OCI-LY7 (cell line): Measurements from ENCODE around the gene CRTC2. TPM values are rescaled to one million over a fixed set of nuclear protein-coding genes. Genes with fewer than 3 reads are reported as not detected.

ENCODE experiments used
- BruUV-seq: library from RNA; stranded (reverse); fragments of 400-500 nt; replicated peaks from 2 replicates; lab custom pipeline; 2021; lab: Mats Ljungman, UMichigan
- CTCF ChIA-PET: fragments of 300-600 bp; sonication (Branson Sonifier 250); formaldehyde crosslinking; loops from one replicate; lab custom pipeline; 2022; ENCODE audit warnings: antibody characterized with exemption; ENCODE audit not compliant: unreplicated experiment; lab: Charles Lee
- POLR2A ChIA-PET: fragments of 300-600 bp; sonication (Branson Sonifier 250); formaldehyde crosslinking; loops from one replicate; lab custom pipeline; 2022; ENCODE audit warnings: antibody characterized with exemption; lab: Charles Lee
- DNase-seq: peaks from one replicate; pipeline ENCODE4 v3.0.0-alpha.2; 2015; ENCODE audit warnings: low spot score
- H2AFZ ChIP-seq: fragments of 200-600 bp; sonication (generic), shearing (Covaris generic); 2 replicates; pipeline ENCODE4 v1.6.1; 2014; ENCODE audit warnings: mild to moderate bottlenecking, antibody characterized with exemption, low read length, moderate library complexity
- H3K27ac ChIP-seq: fragments of 200-600 bp; sonication (generic); 2 replicates; pipeline ENCODE4 v1.5.1; 2014; ENCODE audit warnings: mixed run types, low read depth, mild to moderate bottlenecking, moderate library complexity, low read length, inconsistent platforms; ENCODE audit not compliant: poor library complexity, severe bottlenecking
- H3K36me3 ChIP-seq: fragments of 200-600 bp; sonication (generic); 2 replicates; pipeline ENCODE4 v1.6.1; 2014; ENCODE audit warnings: mild to moderate bottlenecking, antibody characterized with exemption, low read length, moderate library complexity, mixed read lengths; ENCODE audit not compliant: insufficient read depth
- H3K4me1 ChIP-seq: fragments of 200-600 bp; sonication (generic); 2 replicates; pipeline ENCODE4 v1.5.1; 2014; ENCODE audit warnings: mild to moderate bottlenecking, low read length; ENCODE audit not compliant: insufficient read depth, poor library complexity, severe bottlenecking
- H3K4me2 ChIP-seq: fragments of 200-600 bp; sonication (generic); 2 replicates; pipeline ENCODE4 v1.6.1; 2014; ENCODE audit warnings: mild to moderate bottlenecking, low read length
- H3K4me3 ChIP-seq: fragments of 200-600 bp; sonication (generic); 2 replicates; pipeline ENCODE4 v1.5.1; 2014; ENCODE audit warnings: mild to moderate bottlenecking, low read depth, low read length; ENCODE audit not compliant: poor library complexity, severe bottlenecking
- H3K79me2 ChIP-seq: fragments of 200-600 bp; sonication (generic); 2 replicates; pipeline ENCODE4 v1.6.1; 2016; ENCODE audit warnings: low read depth, mild to moderate bottlenecking, low read length, moderate library complexity, mixed read lengths; ENCODE audit not compliant: insufficient read depth
- H3K9me2 ChIP-seq: fragments of 200-600 bp; sonication (generic); 2 replicates; pipeline ENCODE4 v1.6.1; 2016; ENCODE audit warnings: mild to moderate bottlenecking, low read length, mixed read lengths; ENCODE audit not compliant: insufficient read depth
- H3K9me3 ChIP-seq: fragments of 200-600 bp; sonication (generic); 2 replicates; pipeline ENCODE4 v1.6.1; 2014; ENCODE audit warnings: mild to moderate bottlenecking, mixed run types, low read length, mixed read lengths
- H4K20me1 ChIP-seq: fragments of 200-600 bp; sonication (generic); 2 replicates; pipeline ENCODE4 v1.6.1; 2014; ENCODE audit warnings: mild to moderate bottlenecking, antibody characterized with exemption, low read length, moderate library complexity, mixed read lengths; ENCODE audit not compliant: insufficient read depth
- EZH2phosphoT487 ChIP-seq: fragments of 200-600 bp; sonication (generic); IDR thresholded peaks from 2 replicates; pipeline ENCODE4 v1.6.1; 2018; ENCODE audit warnings: low read depth, borderline replicate concordance, mild to moderate bottlenecking, mixed run types, antibody characterized with exemption, low read length, moderate library complexity, mixed read lengths
- intact Hi-C: fragments of 100-400 bp; cut with micrococcal nuclease; formaldehyde crosslinking; loops from one replicate; pipeline ENCODE4 v1.10.0; 2022; ENCODE audit not compliant: unreplicated experiment
- microRNA-seq: library from miRNA; unstranded; fragments of <30 nt; microRNA quantifications from one replicate; pipeline ENCODE4 v1.2.0, GENCODE V29; 2022; ENCODE audit warnings: borderline replicate concordance
- small RNA-seq: library from RNA; depleted of rRNA; stranded (forward); fragments of <200 nt; gene quantifications from one replicate; pipeline ENCODE3, GENCODE V24; 2014
- total RNA-seq, 2 experiments: library from RNA; depleted of rRNA in 1 of 2; stranded (reverse); fragments of >200 nt in 1 of 2; shearing (Covaris generic) in 1 of 2; gene quantifications; 2 replicates each; pipeline ENCODE4 v1.2.3, GENCODE V29; 2014 to 2022
- TF ChIP-seq, protein P1 (sequence below): fragments of 200-600 bp; sonication (generic); conservative IDR thresholded peaks from 2 replicates; pipeline ENCODE4 v1.5.1; 2014; ENCODE audit warnings: mild to moderate bottlenecking, antibody characterized with exemption, low read length, moderate library complexity, mixed read lengths

CRTC2 gene
- total RNA-seq, 2 experiments from 2014 or later: 15.6 to 65.6 TPM

GRCh38 chr1:153903841-153904455 is 54.5 kb downstream of the CRTC2 start:
- H3K79me2 ChIP-seq: peaks cover 100% of the 10 kb centered on the region
- H3K4me3 ChIP-seq: no peak overlapping the region
- peaks cover 5% of the 10 kb centered on the region; the same call in 1 of the 2 replicates for H4K20me1 ChIP-seq

DNA sequence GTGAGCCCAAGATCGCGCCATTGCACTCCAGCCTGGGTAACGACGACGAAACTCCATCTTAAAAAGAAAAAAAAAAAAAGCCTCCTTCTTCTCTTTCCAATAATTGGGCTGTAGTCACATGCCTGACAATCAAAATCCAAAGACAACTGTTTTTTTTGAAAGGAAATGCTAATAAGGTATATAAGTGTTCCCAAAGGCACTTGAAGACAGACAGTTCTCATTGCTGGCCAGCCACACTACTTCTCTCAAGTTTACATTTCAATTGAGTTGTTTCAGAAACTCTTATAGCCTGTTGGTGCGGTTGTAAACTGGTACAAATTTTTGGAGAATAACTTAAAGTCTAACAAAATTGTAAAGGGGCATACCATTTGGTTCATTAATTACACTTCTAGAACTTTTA is 58.9 kb downstream of the CRTC2 start:
- peaks cover 9% of the 10 kb centered on the region for H3K4me1 ChIP-seq
- no peak overlapping the region for H3K4me2 ChIP-seq
- H3K9me2 ChIP-seq: no peaks in the 10 kb centered on the region
- H4K20me1 ChIP-seq: peaks cover 5% of the 10 kb centered on the region; the same call in 1 of the 2 replicates
- TF ChIP-seq, protein P1, sequence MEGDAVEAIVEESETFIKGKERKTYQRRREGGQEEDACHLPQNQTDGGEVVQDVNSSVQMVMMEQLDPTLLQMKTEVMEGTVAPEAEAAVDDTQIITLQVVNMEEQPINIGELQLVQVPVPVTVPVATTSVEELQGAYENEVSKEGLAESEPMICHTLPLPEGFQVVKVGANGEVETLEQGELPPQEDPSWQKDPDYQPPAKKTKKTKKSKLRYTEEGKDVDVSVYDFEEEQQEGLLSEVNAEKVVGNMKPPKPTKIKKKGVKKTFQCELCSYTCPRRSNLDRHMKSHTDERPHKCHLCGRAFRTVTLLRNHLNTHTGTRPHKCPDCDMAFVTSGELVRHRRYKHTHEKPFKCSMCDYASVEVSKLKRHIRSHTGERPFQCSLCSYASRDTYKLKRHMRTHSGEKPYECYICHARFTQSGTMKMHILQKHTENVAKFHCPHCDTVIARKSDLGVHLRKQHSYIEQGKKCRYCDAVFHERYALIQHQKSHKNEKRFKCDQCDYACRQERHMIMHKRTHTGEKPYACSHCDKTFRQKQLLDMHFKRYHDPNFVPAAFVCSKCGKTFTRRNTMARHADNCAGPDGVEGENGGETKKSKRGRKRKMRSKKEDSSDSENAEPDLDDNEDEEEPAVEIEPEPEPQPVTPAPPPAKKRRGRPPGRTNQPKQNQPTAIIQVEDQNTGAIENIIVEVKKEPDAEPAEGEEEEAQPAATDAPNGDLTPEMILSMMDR: no peak
- no peak for TF ChIP-seq EZH2phosphoT487
- H3K9me3 ChIP-seq: no peaks in the 10 kb centered on the region
- TSS peak; percentile 3 for BruUV-seq
- ChIA-PET POLR2A (interaction anchor here (0.7 to 1.8 kb wide), 3 partner anchors 11 to 656 kb away, joined by 3 to 6 read pairs (median 4); no protein-coding TSS in a partner anchor), CTCF (interaction anchor here (0.7 kb wide), 1 partner anchor 50 kb away, joined by 3 read pairs; no protein-coding TSS in a partner anchor)
- H3K79me2 ChIP-seq: peaks cover 96% of the 10 kb centered on the region
- DNase-seq: no peak
- no peak overlapping the region for H3K27ac ChIP-seq
- H3K4me3 ChIP-seq: no peak overlapping the region
- H2AFZ ChIP-seq: no peak overlapping the region
- peaks cover 78% of the 10 kb centered on the region for H3K36me3 ChIP-seq
- intact Hi-C loops: no loop called here

More at GRCh38 chr1:153903841-153904455, 54.5 kb downstream of the CRTC2 start:
- no peak for DNase-seq
- H3K36me3 ChIP-seq: peaks cover 70% of the 10 kb centered on the region
- no peaks in the 10 kb centered on the region for H3K9me2 ChIP-seq
- POLR2A ChIA-PET: interaction anchor here (0.6 to 1.3 kb wide), 2 partner anchors 51 to 65 kb away, joined by 3 to 4 read pairs; no protein-coding TSS in a partner anchor
- H3K4me1 ChIP-seq: peaks cover 5% of the 10 kb centered on the region
- no peaks in the 10 kb centered on the region for H3K9me3 ChIP-seq
- intact Hi-C loops: no loop called here
- no peak overlapping the region for H3K27ac ChIP-seq
- CTCF ChIA-PET: no interaction called here
- no peak overlapping the region for H3K4me2 ChIP-seq
- TF ChIP-seq EZH2phosphoT487: no peak
- TF ChIP-seq, protein P1: no peak
- H2AFZ ChIP-seq: no peak overlapping the region
- no TSS peak for BruUV-seq

Small RNAs within 50 kb of the gene (microRNA-seq; reads per million reads assigned to microRNA genes)
- gene MIR6737: 2.3 reads per million

Small RNAs within 50 kb of the gene (small RNA-seq; reads per million reads assigned to genes)
- gene MIR6737: not detected

Other genes starting within 250 kb of the CRTC2 start
- 31.6 and 33.5 TPM in 2 replicates for gene INTS3, start 230.6 kb downstream of the CRTC2 start, total RNA-seq (2014; rRNA removed; shearing (Covaris generic))
- 65.8 and 67.3 TPM in 2 replicates for gene INTS3, start 230.6 kb downstream of the CRTC2 start, total RNA-seq (2022)
- 3.3 and 4.5 TPM in 2 replicates for gene SLC27A3, start 183.2 kb downstream of the CRTC2 start, total RNA-seq (2014; rRNA removed; shearing (Covaris generic))
- 7.7 and 10.2 TPM in 2 replicates for gene SLC27A3, start 183.2 kb downstream of the CRTC2 start, total RNA-seq (2022)
- 7.7 and 11.2 TPM in 2 replicates for gene GATAD2B, start 35.6 kb downstream of the CRTC2 start, total RNA-seq (2014; rRNA removed; shearing (Covaris generic))
- 65.2 and 77.9 TPM in 2 replicates for gene GATAD2B, start 35.6 kb downstream of the CRTC2 start, total RNA-seq (2022)
- gene DENND4B, start 11.9 kb downstream of the CRTC2 start, total RNA-seq (2014; rRNA removed; shearing (Covaris generic)): 41.8 and 50.5 TPM in 2 replicates
- gene DENND4B, start 11.9 kb downstream of the CRTC2 start, total RNA-seq (2022): 160 and 164 TPM in 2 replicates
- gene SLC39A1, start 4.9 kb upstream of the CRTC2 start, total RNA-seq (2014; rRNA removed; shearing (Covaris generic)): 44.2 and 45.5 TPM in 2 replicates
- gene SLC39A1, start 4.9 kb upstream of the CRTC2 start, total RNA-seq (2022): 32.7 and 41.6 TPM in 2 replicates
- 17.0 and 17.4 TPM in 2 replicates for gene CREB3L4, start 9.3 kb upstream of the CRTC2 start, total RNA-seq (2014; rRNA removed; shearing (Covaris generic))
- 28.2 and 32.0 TPM in 2 replicates for gene CREB3L4, start 9.3 kb upstream of the CRTC2 start, total RNA-seq (2022)
- 169 and 178 TPM in 2 replicates for gene JTB, start 19.1 kb upstream of the CRTC2 start, total RNA-seq (2014; rRNA removed; shearing (Covaris generic))
- 107 and 124 TPM in 2 replicates for gene JTB, start 19.1 kb upstream of the CRTC2 start, total RNA-seq (2022)
- 0.16 and 0.72 TPM in 2 replicates for gene RAB13, start 27.7 kb upstream of the CRTC2 start, total RNA-seq (2014; rRNA removed; shearing (Covaris generic))
- gene RAB13, start 27.7 kb upstream of the CRTC2 start, total RNA-seq (2022): 0.89 and 1.3 TPM in 2 replicates
- gene RPS27, start 32.1 kb upstream of the CRTC2 start, total RNA-seq (2014; rRNA removed; shearing (Covaris generic)): 4,465 and 5,738 TPM in 2 replicates
- 2,833 and 3,163 TPM in 2 replicates for gene RPS27, start 32.1 kb upstream of the CRTC2 start, total RNA-seq (2022)
- gene NUP210L, start 196.5 kb upstream of the CRTC2 start, total RNA-seq (2014; rRNA removed; shearing (Covaris generic)): 0.03 TPM in 2 replicates
- 0.06 TPM in 2 replicates for gene NUP210L, start 196.5 kb upstream of the CRTC2 start, total RNA-seq (2022)
- 235 and 359 TPM in 2 replicates for gene TPM3, start 233.5 kb upstream of the CRTC2 start, total RNA-seq (2014; rRNA removed; shearing (Covaris generic))
- gene TPM3, start 233.5 kb upstream of the CRTC2 start, total RNA-seq (2022): 417 and 420 TPM in 2 replicates
- not detected in 2 replicates for gene CFAP141, start 247.7 kb upstream of the CRTC2 start, total RNA-seq (2014; rRNA removed; shearing (Covaris generic))
- gene CFAP141, start 247.7 kb upstream of the CRTC2 start, total RNA-seq (2022): not detected in 2 replicates